Activated CD8-positive, alpha-beta memory T cell treated with anti-CD3 and anti-CD28 coated beads for 1 hour (primary cell): Measurements from ENCODE around the gene RASA3.

Experiments
- DNase-seq, 2 donors: peaks; one replicate each; pipeline ENCODE4 v3.0.0-alpha.2; 2020; ENCODE audit warnings: low read depth in 1 of 2; ENCODE audit errors: extremely low read depth in 1 of 2

Gene RASA3

DNA sequence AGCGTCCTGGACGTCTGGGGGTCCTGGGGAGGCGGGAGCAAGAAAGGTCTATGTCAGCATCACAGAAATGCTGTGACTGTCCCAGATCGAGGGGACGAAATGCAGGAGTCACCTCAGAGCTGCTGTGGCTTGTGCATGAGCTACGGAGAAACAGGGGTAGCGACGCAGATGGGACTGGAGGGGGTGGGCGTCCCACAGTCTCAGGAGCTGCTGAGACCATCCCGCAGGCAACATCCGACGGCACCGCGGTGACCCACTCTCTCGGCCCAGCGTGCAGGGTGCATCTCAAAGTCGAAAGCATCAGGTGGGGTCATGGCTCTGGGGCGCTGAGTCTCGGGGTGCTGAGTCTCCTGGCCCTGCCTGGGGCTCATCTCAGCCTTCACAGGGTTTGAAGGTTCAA is 121.2 kb downstream of the RASA3 start:
- DNase-seq: no peak

DNA sequence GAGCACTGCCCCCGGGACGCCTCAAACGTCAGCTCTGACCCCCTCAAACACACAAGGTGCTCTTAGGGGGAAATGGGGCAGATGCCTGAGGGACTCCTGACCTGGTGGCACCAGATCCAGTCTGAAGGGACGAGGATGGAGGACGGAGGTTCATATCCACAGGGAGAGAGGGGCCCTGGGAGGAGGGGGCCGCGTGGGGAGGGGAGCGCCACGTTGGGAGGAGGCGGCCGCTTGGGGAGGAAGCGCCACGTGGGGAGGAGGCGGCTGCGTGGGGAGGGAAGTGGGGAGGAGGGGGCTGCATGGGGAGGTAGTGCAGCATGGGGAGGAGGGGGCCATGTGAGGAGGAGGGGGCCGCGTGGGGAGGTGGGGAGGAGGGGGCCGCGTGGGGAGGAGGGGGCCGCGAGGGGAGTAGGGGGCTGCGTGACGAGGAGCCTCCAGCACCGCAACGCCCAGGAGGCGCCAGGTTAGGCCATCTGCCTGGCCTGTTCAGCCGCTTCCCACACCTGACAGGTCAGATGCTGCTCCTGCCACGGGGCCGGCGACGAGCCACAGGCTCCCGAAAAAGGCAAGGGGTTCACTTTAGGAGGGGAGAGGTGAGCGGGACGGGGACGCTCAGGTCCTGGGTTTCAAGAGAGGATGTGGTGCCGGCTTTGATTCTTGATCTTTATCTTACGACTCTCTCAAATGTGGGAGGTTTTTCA is 121.9 kb downstream of the RASA3 start:
- no peak for DNase-seq

DNA sequence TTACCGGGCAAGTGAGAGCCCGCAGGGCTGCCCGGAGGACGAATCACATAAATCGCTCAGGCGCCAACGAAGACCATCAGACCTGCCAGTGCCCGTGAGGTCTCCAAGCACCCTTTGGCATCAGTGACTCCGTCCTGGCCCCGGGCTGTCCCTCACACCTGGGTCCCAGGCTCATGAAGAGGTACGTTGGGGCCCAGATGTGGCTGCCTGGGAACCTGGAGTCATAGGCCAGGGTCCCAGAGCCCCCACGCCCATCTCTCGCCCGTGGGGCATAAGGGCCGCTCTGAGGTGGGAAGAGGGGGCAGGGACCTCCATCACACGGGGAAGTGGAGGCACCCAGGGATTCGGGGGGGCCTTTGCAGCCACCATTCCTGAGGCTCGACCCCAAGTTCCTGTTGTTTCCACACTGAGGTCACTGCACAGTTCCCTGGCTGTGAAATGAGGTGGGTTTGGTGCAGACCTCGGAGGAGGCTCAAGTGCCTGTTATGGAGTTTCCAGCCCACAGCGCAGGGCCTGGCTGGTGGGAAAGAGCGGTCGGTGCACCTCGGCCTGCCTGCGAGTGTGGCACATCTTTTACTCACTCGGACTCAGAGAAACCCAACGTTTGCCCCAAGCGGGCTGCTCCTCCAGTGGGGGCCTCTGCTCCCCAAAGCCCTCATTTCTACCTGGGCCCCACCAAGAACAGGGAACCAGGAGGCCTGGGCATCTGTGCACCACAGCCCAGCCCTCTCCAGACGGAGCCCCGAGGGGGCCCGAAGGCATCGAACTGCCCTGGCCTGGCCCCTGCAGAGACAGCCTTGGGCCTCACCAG is 122.6 kb downstream of the RASA3 start:
- DNase-seq: no peak

DNA sequence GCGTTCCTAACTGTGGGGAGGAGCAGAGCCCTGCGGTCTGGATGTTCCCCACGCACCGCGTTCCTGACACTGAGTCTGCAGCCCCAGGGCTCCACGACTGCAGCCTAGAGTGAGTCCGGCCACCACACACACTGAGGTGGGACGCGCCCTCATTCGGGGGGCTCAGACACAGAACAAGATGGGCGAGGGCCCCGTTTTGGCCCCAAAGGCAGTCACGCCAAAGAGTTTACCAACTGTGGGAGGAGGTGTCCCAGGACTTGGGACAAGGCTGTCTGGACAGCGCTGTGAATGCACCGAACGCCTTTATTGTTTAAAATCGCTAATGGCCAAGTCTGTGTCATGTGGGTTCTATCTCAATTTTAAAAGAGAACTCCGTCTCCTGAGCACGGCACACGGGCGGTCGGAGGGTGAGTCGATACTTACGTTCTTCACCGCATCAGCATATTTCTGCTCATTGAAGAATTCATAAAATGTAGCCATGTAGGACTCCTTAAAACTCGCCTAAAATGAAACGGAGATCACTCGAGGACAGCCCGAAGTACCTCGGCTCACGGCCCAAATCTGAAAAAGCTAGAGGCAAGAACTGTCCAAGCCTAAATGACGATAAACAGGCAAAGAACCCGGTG is 123.3 kb downstream of the RASA3 start:
- no peak for DNase-seq

DNA sequence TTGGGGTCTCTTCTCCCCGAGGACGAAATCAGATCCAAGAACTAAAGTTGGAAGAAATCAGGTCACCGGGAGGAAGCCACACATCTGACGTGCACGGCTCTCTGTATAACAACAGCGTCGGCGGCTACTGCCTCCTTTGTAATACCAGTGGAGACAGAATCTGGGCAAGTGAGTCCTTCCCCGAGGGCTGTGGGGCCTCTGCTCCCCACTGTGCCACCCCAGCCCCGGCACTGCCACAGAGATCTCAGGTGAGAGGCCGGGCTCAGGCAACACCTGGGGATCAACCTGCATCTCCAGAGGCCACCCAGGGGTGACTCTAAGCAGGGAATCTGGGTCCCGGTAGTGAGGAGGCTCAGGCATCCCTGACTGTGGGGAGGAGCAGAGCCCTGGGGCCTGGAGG is 124.9 kb downstream of the RASA3 start:
- DNase-seq: no peak

DNA sequence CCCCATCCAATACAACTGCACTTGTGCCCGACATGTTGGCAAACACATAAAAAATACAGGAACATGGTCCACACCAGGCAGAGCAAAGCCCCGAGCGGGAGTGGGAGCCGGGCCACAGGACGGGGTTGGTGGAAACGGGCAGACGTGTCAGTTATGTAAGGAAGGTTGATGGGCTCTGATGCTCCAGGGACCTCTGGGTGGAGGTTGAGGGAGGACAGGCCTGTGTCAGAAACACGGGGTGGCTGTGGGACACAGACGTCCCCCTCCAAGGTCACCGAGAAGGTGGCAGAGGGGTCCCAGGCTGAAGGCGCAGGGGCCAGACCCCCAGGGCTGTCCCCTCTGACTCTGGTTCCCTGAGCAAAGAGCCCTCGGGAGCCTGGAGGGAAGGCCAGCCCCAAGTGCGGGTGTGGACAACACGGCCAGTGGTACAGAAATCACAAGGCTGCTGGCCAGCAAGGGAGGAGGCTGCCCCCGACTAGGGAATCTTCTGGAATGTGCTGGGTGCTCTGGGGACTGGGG is 127.2 kb downstream of the RASA3 start:
- DNase-seq: no peak

DNA sequence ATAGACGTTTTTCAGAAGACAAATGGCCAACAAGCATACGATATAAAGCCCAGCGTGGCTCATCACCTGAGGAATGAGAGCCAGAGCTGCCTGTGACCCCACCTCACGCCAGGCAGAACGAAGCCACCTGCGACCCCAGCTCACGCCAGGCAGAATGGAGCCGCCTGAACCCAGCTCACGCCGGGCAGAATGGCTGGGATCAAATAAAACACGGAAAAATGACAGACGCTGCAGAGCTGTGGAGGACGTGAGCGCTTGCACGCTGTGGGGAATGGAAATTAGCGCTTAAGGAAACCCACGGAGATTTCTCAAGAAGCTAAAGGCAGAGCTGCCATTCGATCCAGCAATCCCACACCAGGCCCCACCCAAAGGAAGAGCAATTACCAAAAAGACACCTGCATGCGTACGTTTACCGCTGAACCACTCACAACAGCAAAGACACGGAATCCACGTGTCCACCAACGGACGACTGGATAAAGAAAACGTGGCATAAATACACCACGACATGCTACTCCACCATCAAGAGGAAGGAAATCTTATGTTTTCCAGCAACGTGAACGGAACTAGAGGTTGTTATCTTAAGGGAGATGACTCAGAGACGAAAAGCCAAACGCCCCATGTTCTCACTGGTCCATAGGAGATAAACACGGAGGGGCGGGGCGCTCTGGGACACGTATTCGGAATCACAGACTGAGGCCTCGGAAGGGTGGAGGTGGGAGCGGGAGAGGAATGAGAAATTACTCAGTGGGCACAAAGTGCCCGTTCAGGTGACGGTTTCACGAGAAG is 127.8 kb downstream of the RASA3 start:
- no peak for DNase-seq

DNA sequence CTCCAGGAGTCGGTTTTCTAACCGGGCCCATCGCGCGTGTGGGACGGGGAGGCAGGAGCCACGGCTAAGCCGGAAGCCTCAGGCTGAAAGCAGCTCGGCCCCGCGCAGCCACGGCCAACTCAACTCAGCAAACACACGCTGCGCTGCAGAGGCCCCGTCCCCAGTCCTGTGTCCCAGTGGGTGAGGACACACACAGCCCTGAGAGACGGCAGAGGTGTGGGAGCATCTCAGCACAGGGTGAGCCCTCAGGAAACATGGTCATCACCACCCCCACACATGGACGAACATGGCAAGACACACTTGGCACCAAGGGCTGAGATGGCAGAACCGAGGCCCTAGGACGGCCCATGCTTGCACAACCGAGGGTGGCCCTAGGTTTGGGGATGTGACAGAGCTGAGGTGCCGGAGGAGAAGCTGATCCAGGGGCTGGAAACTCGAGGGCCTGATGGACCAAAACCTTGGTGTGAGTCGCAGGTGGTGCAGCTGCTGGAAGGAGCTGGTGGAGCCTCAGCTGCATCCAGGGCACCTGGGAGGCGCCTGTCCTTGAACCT is 129.6 kb downstream of the RASA3 start:
- no peak for DNase-seq

DNA sequence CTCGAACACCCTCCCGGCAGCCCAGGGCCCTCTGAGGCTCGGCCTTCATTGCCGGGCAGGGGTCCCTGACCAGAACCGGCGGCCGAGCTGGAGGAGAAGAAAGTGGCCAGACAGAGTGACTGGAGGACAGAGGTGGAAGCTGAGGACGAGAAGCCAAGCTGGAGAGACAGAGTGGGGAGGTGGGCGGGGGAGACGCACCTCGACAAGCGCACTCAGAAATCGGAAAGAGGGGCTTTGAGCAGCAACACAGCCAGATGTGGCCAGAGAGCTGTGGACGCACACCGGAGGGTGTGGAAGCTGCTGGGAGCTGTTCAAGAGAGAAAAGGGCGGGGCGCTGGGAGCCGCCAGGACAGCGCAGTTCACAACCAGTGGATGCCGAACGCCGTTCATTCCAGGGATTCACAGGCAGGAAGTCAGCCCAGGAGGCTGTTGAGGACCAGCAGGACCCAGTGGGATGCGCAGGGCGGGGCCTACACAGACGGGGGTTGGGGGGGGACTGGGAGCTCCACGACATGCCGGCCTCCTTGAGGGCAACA is 130.3 kb downstream of the RASA3 start:
- no peak for DNase-seq

DNA sequence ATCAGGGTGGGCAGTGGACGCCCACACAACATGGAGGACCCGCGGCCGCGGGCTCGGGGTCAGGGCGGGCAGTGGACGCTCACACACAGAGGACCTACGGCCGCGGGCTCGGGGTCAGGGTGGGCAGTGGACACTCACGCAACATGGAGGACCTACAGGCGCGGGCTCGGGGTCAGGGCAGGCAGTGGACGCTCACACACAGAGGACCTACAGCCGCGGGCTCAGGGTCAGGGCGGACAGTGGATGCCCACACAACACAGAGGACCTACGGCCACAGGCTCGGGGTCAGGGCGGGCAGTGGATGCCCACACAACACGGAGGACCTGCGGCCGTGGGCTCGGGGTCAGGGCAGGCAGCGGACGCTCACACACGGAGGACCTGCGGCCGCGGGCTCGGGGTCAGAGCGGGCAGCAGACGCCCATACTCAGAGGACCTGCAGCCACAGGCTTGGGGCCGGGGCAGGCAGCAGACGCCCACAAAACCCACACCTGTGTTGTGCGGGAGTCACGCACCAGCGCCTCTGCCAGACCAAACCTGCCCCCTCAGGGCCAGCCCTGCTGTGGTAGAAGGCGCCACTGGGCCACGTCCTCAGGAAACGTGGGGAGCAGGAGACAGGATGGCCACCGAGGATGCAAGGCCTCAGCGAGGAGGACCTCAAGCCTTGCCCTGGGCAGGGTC is 131.0 kb downstream of the RASA3 start:
- DNase-seq: no peak

DNA sequence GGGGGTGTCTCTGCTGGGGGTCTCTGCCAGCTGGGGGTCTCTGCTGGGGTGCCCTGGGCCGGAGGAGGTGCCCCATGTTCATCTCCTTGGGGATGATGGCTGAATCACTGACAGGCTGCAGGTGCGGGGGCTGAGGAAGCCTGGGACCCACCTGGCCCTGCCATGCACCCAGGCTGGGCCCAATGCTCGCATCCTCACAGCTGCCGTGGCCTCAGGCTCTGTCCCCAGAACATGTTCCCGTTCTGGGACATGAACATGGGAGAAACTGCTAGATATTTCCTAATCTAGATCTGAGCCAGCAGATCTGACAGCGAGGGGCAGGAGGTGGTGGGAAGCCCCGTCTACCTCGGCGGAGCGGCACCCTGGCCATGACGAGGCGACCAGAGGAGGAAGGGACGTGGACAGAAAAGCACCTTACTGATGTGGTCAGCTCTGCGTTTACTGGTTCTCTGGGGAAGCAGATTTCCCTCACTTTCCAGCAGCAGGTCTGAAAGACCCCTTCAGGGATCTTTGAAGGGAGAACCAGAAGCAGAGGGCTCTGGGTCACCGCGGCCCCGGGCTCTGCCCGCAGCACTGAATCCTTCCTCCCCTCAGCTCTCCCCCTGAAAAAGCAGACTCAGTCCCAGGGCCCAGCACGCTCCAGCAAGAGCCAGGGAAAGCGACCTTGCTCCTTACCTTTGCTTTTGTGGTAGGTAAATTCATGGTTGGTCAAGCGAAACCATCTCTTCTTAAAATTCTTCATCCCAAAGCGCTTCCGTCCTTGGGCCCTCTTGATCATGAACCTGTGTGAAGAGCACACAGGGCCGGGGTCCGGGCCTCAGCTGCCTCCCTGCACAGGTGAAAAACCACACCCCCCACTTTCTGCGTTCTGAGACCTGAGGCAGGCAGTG is 132.0 kb downstream of the RASA3 start:
- DNase-seq: no peak

DNA sequence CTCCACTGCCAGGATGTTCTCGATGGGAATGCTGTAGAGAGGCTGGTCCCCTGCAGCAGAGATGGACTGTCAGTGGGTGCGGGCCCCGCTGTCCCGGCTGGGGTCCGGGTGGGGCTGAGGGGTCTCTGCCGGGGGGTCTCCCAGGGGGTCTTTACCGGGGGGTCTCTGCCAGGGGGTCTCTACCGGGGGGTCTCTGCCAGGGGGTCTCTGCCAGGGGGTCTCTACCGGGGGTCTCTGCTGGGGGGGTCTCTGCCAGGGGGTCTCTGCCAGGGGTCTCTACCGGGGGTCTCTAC is 132.9 kb downstream of the RASA3 start:
- no peak for DNase-seq

DNA sequence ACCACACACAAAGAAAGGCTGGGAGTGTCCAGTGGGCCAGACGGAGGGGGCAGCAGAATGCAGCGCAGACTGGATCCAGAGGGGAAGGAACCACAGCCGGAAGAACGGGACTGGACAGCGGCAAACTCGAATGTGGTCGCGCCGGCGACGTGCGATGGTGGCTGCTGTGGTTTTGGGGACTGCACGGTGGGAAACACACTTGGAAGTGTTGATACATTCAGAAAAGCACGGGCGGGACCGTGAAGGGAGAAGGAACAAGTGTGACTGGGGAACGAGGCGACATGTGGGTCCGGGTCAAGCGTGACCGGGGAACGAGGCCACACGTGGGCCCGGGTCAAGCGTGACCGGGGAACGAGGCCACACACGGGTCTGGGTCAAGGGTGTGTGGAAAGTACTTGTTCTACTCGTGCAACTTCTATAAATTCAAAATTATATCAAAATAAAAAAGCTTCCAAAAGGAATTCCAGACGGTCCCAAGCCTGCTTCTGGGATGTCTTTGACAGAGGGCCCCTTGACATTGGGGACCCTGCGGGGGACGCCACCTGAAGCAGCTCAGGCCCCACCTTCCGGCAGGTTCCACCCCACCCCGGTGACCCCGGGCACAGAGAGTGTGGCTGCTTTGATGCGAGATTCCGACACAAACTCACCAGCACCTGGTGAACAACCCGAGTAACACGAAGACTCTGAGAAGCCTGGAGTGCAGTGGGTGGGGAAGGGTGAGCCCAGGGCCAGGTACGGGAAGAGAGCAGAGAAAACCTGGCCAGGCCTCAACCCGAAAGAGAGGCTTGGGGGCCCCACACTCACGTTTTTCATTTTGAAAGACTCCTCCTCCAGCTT is 133.4 kb downstream of the RASA3 start:
- DNase-seq: no peak

DNA sequence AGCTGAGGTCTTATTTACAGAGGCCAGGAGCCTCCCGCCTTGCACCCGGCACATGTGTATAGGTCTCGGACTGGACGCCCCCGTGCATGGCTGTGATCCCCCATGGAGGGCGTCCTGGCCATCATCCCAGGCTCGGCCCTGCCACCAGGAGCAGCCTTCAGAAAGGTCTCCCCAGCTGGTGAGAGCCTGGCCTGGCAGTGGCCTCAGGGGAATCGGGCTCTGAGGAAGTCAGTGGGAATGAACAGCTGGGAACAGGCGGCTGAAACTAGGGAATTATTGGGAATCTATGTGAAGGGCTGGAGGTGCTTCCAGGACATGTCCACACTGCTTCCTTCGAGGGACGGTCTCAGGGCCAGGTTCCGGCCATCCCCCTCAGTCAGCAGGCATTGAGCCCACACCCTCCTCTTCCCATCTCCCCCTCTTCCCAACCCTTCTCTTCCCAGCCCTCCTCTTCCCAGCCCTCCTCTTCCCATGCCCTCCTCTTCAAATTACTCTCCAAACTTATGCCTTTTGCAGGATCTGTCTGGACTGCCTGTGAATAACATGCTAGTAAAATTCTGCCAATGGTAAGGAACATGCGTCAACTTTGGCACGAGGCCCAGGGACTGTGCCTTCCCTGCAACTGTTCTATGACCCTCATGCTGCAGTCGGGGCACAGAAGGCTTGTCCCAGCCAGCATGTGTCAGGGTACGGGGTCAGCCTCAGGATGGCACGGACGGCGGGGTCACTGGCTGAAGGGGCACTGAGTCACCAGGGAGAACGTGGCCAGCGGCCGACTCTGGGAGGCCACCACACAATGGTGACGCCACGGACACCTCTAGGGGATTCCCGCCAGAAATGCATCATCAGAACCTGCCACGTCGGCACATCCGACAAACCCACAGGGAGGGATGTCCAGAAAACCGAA is 134.3 kb downstream of the RASA3 start:
- DNase-seq: no peak

DNA sequence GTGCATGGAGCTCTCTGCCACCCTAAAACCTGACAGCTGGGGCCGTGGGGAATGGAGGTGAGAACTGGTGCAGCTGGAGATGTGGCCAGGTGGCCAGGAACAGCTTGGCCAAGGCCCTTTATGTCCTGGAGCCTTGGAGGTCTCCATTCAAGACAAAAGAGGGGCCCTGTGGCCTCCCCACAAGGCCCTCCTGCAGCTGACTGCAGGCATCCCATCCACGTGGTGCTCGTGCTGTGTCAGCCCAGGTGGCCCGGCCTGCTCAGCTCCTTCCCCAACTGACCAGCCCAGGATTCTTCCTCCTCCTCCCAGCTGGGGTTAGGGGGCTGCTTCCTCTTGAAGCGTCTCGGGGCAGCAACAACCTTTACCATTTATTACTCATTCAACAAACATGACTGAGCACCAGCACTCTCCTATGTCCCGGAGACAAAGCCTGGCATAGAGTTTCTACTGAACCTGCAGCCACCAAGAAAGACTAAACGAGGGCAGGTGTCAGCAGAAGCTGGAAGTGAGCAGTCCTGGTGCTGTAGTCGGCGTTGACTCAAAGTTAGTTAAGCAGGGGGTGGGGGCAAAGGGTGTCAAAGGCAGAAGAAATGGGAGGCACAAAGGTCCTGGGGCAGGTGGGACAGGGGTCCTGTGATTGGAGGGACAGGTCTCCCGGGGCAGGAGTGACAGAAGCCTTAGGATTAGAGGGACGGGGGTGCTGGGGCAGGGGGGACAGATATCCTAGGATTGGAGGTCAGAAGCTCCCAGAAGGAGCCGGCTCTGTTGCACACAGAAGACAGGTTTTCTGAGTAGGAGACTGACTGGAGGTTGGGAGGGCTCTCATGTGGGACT is 135.3 kb downstream of the RASA3 start:
- DNase-seq: no peak
